Lung (tissue), 12 donors: ENCODE measurements around the gene BUD23. TPM values are rescaled to one million over a fixed set of nuclear protein-coding genes. Genes with fewer than 3 reads are reported as not detected.

ENCODE experiments used
- ATAC-seq: fragments of 200-7000 bp; cut with Tn5 transposase; one replicate; pipeline ENCODE4 v1.9.1; 2020; ENCODE audit warnings: moderate number of reproducible peaks; ENCODE audit not compliant: insufficient read depth, low FRiP score
- DNase-seq, 3 donors: peaks; one replicate each; pipeline ENCODE4 v3.0.0-alpha.2; 2013 to 2017
- H3K27ac ChIP-seq, 2 donors: one replicate each; pipeline ENCODE4 v1.5.1; 2013; ENCODE audit warnings: mild to moderate bottlenecking in 2 of 2, moderate library complexity in 2 of 2, control low read depth in 1 of 2, inconsistent platforms in 1 of 2, low read depth in 1 of 2, low read length in 1 of 2
- H3K27me3 ChIP-seq, 3 donors: one replicate each; pipeline ENCODE4 v1.5.1; 2013; ENCODE audit warnings: low read length in 2 of 3; ENCODE audit not compliant: control insufficient read depth in 3 of 3, insufficient read depth in 3 of 3
- H3K36me3 ChIP-seq, 4 donors: one replicate each; pipeline ENCODE4 v1.5.1; 2013; ENCODE audit warnings: low read length in 4 of 4, mild to moderate bottlenecking in 1 of 4, moderate library complexity in 1 of 4; ENCODE audit not compliant: control insufficient read depth in 4 of 4, insufficient read depth in 4 of 4
- H3K4me1 ChIP-seq, 5 donors: one replicate each; pipeline ENCODE4 v1.5.1; 2013; ENCODE audit warnings: low read length in 5 of 5, mild to moderate bottlenecking in 2 of 5, moderate library complexity in 1 of 5; ENCODE audit not compliant: control insufficient read depth in 5 of 5, insufficient read depth in 5 of 5
- H3K4me3 ChIP-seq: one replicate; pipeline ENCODE4 v1.5.1; 2013; ENCODE audit warnings: mild to moderate bottlenecking, control low read depth, moderate library complexity
- H3K9ac ChIP-seq, 2 donors: one replicate each; pipeline ENCODE4 v1.5.1; 2013; ENCODE audit warnings: low read length in 2 of 2, control low read depth in 1 of 2; ENCODE audit not compliant: insufficient read depth in 1 of 2
- H3K9me3 ChIP-seq, 4 donors: one replicate each; pipeline ENCODE4 v1.5.1; 2013; ENCODE audit warnings: low read length in 3 of 4, mild to moderate bottlenecking in 1 of 4, moderate library complexity in 1 of 4; ENCODE audit not compliant: control insufficient read depth in 4 of 4, insufficient read depth in 3 of 4
- WGBS, 2 donors: extraction: QIAGEN DNeasy Blood & Tissue Kit; methylation state at CpG; one replicate each; pipeline ENCODE4 v1.1.7; 2013; 5-methylcytosine and 5-hydroxymethylcytosine counted together
- polyA plus RNA-seq, 2 donors: library from polyadenylated mRNA; stranded (reverse); fragments of 200-250 nt; gene quantifications; one replicate each; pipeline ENCODE4 v1.2.1, GENCODE V29; 2013
- total RNA-seq, 2 donors: library from RNA; depleted of rRNA in 1 of 2; stranded (reverse); fragments of >200 nt in 1 of 2; gene quantifications; one replicate each; pipeline ENCODE4 v1.2.1, GENCODE V29; 2014 to 2021
- TF ChIP-seq, protein P1 (sequence below): IDR thresholded peaks from 2 replicates; pipeline ENCODE4 v1.5.1; 2012; ENCODE audit warnings: mild to moderate bottlenecking; ENCODE audit errors: control extremely low read depth, extremely low read depth
- donor health status: control.
- donor health status: control.
- donor health status: Bipolar disorder and iron deficiency.
- donor health status: healthy.
- donor health status: DM: yes; HTN: yes; CAD: no.

Gene BUD23
- total and polyA plus RNA-seq, 4 donors = 33.5 to 118 (median 74.2) TPM

DNA sequence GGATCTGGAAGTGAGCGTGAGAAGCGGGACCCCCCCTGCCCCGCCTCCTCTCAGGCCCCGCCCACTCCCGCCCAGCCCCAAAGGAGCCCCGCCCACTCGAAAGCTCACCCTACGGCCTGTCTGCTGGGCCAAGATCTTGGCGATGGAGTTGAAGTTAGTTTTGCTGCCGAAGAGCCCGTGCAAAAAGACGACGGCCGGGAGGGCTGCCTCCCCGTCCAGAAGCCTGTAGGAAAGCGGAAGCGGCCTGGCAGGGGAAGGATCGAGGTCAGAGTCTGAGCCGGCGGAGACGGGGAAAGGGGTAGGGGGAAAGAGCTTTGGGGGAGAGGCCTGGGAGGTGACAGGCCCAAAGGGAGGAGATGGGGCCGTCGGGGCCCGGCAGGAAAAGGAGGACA, 54.8 kb downstream of the BUD23 start:
- Histone ChIP-seq H3K27me3 (peaks cover 0 to 4% (median 0%) of the 10 kb centered on the region in 3 donors), H3K4me3 (peak overlapping the region; percentile 84), H3K4me1 (peaks cover 0 to 10% (median 0%) of the 10 kb centered on the region in 5 donors), H3K36me3 (peaks cover 0 to 11% (median 8%) of the 10 kb centered on the region in 4 donors), H3K9me3 (no peaks in the 10 kb centered on the region), H3K9ac (peak overlapping the region; percentile 19 to 37), H3K27ac (peak overlapping the region; percentile 80 to 93)
- peak; percentile 64 to 71 (median 66) for DNase-seq
- 1 to 2% methylated on average over 21 to 24 of the region's 24 CpGs for WGBS, 2 donors
- TF ChIP-seq, protein P1, sequence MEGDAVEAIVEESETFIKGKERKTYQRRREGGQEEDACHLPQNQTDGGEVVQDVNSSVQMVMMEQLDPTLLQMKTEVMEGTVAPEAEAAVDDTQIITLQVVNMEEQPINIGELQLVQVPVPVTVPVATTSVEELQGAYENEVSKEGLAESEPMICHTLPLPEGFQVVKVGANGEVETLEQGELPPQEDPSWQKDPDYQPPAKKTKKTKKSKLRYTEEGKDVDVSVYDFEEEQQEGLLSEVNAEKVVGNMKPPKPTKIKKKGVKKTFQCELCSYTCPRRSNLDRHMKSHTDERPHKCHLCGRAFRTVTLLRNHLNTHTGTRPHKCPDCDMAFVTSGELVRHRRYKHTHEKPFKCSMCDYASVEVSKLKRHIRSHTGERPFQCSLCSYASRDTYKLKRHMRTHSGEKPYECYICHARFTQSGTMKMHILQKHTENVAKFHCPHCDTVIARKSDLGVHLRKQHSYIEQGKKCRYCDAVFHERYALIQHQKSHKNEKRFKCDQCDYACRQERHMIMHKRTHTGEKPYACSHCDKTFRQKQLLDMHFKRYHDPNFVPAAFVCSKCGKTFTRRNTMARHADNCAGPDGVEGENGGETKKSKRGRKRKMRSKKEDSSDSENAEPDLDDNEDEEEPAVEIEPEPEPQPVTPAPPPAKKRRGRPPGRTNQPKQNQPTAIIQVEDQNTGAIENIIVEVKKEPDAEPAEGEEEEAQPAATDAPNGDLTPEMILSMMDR = no peak
- ATAC-seq = no peak

DNA sequence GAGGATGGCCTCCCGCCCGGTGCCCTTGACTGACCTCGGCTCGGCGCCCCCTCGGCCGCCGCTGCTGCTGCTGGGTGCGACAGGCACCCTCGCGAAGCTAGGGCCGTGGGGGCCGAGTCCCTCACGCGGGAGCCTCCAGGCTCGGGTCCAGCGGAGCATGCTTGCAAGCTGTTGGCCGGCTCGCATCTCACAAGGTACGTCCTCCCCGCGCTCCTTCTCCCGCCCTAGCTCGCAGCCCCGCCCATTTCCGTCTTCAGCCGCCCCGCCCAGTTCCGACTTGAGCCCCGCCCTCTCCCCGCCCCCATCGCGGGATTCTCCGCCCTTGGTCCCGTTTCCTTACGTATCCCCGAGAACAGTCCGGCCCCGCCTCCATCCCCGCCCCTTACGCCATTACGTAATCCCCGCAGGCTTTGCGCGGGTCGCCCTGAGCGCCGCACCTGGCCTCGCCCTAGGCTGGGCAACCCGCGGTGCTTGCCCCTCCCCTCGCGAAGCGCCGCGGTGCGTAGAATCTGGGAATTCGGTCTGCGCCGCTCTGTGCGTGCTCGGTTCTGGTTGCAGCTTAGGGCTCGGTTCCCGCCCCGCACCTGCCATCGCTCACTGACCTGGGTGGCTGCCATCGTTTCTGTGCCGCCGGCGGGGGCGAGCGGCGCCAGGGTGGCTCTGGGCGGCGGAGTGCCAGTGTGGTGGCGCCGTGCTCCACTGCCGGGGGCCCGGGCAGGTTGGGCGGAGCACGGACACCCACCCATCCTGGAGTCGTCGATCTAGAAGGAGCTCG, 55.4 kb downstream of the BUD23 start, which contains the start of gene ABHD11:
Gene ABHD11 (minus strand): TSS at position 191 of the 775 bp plus-strand sequence. CDS start 32 bp downstream, at position 159.
- DNase-seq (peak; percentile 97 to 98 (median 97)), ATAC-seq (peak; percentile 89)
- Histone ChIP-seq H3K27me3 (peaks cover 0 to 4% (median 0%) of the 10 kb centered on the region in 3 donors), H3K9me3 (no peaks in the 10 kb centered on the region), H3K4me1 (peaks cover 0 to 11% (median 0%) of the 10 kb centered on the region in 5 donors), H3K9ac (peak within 1 kb of the TSS; percentile 88 to 92), H3K4me3 (peak within 1 kb of the TSS; percentile 84), H3K27ac (peak within 1 kb of the TSS; percentile 80 to 97), H3K36me3 (peaks cover 0 to 11% (median 8%) of the 10 kb centered on the region in 4 donors)
- TF ChIP-seq, protein P1 = no peak
- 0% methylated on average over 72 to 84 of the region's 84 CpGs for WGBS, 2 donors

DNA sequence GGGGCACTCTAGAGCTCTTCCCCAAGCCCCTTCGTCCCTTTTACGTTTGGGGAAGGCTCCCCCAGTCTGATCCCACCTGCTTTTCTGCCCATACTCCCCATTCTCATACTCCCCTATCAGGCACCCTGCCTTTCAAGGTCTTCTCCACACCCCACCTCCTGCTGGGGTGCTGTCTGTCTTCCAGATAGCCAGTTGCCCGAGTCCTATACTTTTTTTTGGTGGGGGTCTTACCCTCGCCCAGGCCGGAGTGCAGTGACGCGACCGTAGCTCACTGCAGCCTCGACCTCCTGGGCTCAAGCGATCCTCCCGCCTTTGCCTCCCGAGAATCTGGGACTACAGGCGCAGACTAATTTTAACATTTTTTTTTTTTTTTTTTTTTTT, 56.0 kb downstream of the BUD23 start:
- WGBS, 2 donors = 46 to 60% methylated on average over 13 of the region's 13 CpGs
- Histone ChIP-seq H3K27ac (peak overlapping the region; percentile 68 to 97), H3K9me3 (no peaks in the 10 kb centered on the region), H3K9ac (peak overlapping the region; percentile 88 to 92), H3K27me3 (peaks cover 0 to 4% (median 0%) of the 10 kb centered on the region in 3 donors), H3K36me3 (peaks cover 0 to 11% (median 8%) of the 10 kb centered on the region in 4 donors), H3K4me3 (peak overlapping the region; percentile 65), H3K4me1 (peaks cover 0 to 11% (median 0%) of the 10 kb centered on the region in 5 donors)
- ATAC-seq (no peak), DNase-seq (no peak)
- TF ChIP-seq, protein P1 = no peak
